ENCODE results near the gene MRPL27.

MRPL27 gene

GRCh38 chr17:50319306-50320004 is 53.5 kb downstream of the MRPL27 start:
- DNase-seq (ENCODE audit: low read depth in 4 of 4, low spot score in 1 of 4), result no peak

DNA sequence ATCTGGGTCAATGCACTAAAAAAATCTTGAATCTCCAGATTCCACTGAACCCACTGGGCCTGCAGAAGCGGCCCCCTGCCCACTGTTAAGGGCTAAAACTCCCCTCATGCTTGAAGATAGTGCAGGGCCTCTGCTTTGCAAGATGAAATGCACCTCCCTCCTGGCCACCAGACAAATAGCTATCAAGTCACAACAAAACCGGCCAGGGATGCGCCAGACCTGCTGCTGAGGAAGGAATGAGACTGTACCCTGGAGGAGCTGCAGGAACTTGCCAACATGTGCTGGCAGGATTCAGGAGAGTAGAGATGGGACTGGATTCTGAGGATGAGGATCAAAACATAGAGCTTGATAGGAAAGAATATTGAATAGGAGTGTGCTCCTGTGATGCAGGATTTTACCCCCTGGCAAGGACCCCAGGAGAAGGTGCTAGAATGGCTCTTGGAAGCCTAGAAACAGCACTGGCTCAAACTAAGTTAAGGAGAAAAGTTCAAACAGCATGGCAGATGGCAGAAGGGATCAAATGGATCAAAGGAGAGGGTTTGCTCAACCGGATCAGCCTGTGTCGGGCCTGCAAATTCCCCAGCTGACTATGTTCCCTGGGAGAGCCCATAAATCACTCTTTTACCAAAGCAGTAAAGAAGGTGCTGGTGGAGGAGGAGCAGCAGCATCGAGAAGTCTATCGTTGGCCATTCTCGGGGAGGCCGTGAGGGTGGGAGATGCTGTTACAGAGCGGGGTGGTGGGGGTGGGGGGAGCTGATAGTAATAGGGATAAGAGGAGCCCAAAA is 54.3 kb downstream of the MRPL27 start:
- DNase-seq (ENCODE audit: low read depth in 4 of 4, low spot score in 1 of 4), result no peak
